GM10248 (cell line): ENCODE results near the gene EPHB1.

Source experiments
- CTCF ChIA-PET: fragments of 300-600 bp; sonication (Branson Sonifier 250); formaldehyde crosslinking; extraction: SDS; loops from one replicate; lab custom pipeline; 2021; ENCODE audit warnings: antibody characterized with exemption; lab: Yijun Ruan, JAX
- POLR2A ChIA-PET: fragments of 350-650 bp; sonication (Branson Sonifier 250); formaldehyde crosslinking; extraction: SDS; loops from one replicate; lab custom pipeline; 2020; ENCODE audit warnings: antibody characterized with exemption; lab: Yijun Ruan, JAX
- DNase-seq: peaks from one replicate; pipeline ENCODE4 v3.0.0; 2012; ENCODE audit errors: extremely low spot score
- CTCF ChIP-seq: IDR thresholded peaks from 2 replicates; pipeline ENCODE4 v1.5.1; 2012; ENCODE audit warnings: mild to moderate bottlenecking, low read depth; ENCODE audit errors: extremely low read depth, missing control alignments, control extremely low read depth

Gene EPHB1

DNA sequence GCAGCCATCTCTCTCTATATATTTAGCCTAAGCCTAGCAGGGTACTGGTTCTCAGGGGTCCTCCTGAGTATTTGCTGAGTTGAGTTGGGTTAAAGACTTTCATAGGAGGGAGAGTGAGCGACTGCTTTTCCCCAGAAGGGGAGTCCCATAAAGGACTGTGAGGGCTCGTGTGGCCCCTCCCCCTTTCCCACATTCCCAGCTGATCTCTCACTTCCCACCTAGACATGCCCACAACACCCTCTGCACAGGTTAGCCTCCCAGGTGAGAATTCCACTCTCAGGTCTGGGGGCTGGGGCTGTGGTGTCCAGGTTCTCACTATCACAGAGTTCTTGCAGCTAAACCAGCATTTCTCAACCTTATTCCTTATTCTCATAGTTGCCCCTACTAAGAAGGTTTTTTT is 15.8 kb downstream of the EPHB1 start:
- no peak for TF ChIP-seq CTCF
- POLR2A ChIA-PET, result interaction anchor here (0.6 kb wide), 1 partner anchor 203 kb away, joined by 3 read pairs; no protein-coding TSS in a partner anchor
- CTCF ChIA-PET, result interaction anchor here (1.1 to 2.2 kb wide), 3 partner anchors 16 to 55 kb away, joined by 3 to 7 read pairs (median 3); partner anchors contain the start of gene EPHB1
- no peak for DNase-seq

- DNase-seq, result no peak
- TF ChIP-seq CTCF, result no peak
- CTCF ChIA-PET, result no interaction called here
- POLR2A ChIA-PET, result no interaction called here
Observed at GRCh38 chr3:134813618-134814017, 18.6 kb downstream of the EPHB1 start.

- no peak for TF ChIP-seq CTCF
- DNase-seq, result no peak
- POLR2A ChIA-PET, result no interaction called here
- CTCF ChIA-PET, result interaction anchor here (1.0 to 1.2 kb wide), 2 partner anchors 20 to 38 kb away, joined by 3 to 6 read pairs; partner anchors contain the start of gene EPHB1
Observed at GRCh38 chr3:134815519-134815918, 20.5 kb downstream of the EPHB1 start.

- ChIA-PET CTCF (no interaction called here), POLR2A (no interaction called here)
- no peak for DNase-seq
- no peak for TF ChIP-seq CTCF
Observed at GRCh38 chr3:134816623-134817022, 21.6 kb downstream of the EPHB1 start.

DNA sequence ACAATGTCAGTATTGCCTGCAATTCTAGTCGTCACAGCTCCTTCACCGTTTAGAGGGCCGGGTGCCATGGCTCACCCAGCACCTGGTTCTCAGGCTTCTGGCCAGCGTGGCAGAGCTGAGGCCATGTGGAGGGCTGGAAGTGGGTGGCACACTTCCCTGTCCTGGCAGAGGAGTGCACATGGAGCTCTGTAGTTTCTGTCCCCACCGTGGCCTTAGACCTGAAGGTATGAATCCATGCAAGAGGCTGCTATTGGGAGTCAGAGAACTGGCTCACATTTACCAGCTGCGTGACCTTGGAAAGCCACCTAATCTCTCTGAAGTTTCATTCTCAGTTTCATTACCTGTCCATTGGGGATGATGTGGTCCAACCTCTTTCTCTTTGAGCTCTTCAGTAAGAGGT is 22.2 kb downstream of the EPHB1 start:
- ChIA-PET CTCF (interaction anchor here (0.8 kb wide), 1 partner anchor 62 kb away, joined by 3 read pairs; no protein-coding TSS in a partner anchor), POLR2A (no interaction called here)
- no peak for TF ChIP-seq CTCF
- no peak for DNase-seq

DNA sequence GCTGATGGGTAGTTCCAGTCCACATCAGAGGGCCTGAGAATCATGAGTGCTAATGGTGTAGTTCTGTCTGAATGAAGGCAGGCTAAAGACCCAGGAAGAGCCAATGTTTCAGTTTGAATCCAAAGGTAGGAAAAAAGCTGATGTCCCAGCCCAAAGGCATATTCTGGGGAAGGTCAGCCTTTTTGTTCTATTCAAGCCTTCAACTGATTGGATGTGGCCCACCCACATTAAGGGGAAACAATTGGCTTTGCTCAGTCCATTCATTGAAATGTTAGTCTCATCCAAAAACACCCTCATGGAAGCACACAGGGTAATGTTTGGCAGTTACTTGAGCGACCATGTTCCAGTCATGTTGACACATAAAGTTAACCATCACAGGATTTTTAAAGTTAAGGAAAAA is 25.9 kb downstream of the EPHB1 start:
- CTCF ChIA-PET, result interaction anchor here (0.8 to 2.0 kb wide), 3 partner anchors 10 to 19 kb away, joined by 3 to 4 read pairs (median 3); no protein-coding TSS in a partner anchor
- POLR2A ChIA-PET, result no interaction called here
- no peak for TF ChIP-seq CTCF
- DNase-seq, result no peak
